ENCODE results near the gene CDPF1.

The CDPF1 gene, protein sequence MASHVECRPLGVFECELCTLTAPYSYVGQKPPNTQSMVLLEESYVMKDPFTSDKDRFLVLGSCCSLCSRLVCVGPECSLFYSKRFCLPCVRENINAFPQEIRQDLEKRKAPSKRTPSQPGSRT

DNA sequence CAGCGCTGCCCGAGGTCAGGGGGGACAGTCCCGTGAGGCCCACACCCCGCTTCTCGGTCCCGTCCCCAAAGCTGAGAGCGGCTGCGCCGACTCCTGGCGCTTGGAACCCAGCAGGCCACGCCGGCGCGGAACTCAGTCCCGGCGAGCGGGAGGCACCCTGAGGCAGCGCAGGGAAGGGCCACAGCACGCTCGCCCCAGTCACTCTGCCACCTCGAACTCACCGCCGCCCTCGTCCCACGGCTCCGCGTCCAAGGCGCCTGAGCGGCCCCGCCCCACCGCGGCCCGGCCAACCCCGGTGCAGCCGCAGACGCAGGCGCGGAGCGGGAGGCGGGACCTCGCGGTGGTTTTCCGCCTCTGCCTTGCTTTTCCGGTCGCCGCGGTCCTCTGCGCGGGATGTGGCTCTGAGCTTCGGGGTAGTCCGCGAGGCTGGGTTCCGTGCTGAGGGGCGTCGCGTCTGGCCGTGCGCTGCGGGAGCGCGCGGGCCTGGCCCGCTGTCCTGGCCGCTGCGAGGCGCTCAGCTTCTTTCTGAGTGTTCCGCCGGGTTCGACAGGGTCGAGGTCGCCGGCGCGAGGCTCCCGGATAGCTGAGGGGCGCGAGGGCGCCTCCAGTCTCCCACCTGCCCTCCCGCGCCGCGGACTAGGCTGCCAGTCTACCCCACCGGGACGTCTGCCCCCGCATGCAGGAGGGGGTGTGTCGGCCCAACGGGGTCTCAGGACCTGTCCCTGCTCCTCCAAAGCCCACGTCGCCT lies at the start of gene CDPF1:
Gene CDPF1 (minus strand): TSS at position 259 of the 748 bp plus-strand sequence. CDS start 2,009 bp downstream, outside the sequence.
- DNase-seq = peak; percentile 69

DNA sequence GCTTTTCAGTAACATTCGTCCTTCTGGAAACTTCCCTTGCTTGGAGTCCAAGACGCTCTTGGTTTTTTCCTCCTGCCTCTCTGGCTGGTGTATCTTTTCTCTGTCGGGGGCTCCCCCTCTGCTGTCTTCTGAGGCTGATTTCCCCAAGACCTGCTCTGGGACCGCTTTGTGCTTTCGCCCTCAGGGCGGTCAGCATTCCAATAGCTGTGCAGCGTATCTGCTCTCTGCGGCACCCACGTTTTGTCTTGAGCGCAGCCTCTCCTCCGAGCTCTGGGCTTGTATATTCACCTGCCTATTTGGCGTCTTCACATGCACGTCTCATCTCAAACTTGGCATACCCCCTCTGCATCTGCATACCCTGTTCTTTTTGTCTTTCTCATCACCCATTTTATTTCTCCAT lies 49.0 kb upstream of the CDPF1 start:
- no peak for DNase-seq

DNA sequence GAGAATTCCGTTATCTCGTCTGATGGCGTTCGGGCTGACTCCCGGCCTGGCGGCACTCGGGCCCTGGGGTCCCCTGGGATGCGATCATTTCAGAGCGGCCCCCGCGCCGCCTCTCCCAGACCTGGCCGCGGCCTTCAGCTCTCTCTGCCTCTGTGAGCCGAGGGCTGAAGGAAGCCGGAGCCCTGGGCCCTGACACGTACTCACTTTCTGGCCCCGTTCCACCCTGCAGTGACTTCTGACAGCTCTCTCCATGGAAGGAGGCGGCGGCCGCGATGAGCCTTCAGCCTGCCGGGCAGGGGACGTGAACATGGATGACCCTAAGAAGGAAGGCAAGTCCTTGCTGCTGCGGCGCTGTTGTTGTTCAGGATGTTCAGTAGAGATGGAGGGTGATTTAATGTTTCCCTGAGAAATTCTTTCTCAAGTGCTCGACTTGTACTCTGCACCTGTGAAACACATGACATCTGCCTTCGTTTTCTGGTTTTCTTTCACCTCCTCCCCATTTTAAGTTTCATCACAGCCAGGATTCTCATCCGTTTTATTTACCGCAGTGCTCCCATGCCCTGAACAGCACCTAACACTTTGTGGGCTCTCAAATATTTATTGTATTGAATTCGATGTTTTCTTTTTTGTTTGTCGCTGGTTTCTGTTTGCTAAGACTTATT lies 47.2 kb upstream of the CDPF1 start:
- no peak for DNase-seq

DNA sequence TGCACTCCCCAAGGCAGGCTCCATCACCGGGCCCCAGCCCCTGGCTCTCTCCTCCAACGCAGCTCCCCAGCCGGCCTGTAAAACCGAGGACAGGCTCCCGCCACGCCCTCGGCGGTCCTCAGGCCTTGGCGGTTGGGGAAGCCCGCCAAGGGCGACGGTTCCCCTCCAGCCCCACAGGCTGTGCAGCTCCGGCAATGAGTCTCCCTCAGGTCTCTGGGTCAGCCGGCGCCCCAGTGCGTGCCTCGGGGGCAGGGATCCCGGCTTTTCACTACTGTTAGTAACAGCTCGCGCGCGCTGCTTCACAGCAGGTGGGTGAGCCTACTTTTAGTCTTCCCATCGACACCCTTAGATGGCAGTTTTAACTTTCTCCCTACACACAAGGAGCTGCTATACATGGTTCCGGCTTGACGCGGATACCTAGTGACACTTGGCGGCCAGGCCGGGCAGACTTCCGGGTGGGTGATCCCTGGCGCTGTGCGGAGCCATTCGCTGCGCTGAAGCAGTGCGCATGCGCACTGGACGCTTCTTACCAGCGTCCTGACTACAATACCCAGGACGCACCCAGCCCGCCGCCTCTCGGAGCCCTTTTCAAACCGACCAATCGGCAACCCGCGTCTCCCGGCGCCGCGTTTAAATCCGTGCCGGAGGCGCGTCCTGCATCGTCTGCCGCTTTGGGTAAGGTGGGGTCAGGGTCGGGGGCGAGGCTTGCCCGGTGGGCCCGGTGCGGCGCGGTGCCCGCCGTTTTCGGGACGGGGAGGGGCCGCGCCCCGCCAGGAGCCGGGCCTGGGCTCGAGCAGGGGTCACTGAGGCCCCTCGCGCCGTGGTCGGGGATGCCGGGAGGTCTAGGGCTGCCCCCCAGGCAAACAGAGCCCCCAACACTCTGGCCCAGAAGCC lies 46.4 kb upstream of the CDPF1 start, which contains the start of gene GTSE1:
Gene GTSE1 (plus strand): TSS at position 614 of the 894 bp plus-strand sequence. CDS start 531 bp downstream, outside the sequence.
- DNase-seq = peak; percentile 87

DNA sequence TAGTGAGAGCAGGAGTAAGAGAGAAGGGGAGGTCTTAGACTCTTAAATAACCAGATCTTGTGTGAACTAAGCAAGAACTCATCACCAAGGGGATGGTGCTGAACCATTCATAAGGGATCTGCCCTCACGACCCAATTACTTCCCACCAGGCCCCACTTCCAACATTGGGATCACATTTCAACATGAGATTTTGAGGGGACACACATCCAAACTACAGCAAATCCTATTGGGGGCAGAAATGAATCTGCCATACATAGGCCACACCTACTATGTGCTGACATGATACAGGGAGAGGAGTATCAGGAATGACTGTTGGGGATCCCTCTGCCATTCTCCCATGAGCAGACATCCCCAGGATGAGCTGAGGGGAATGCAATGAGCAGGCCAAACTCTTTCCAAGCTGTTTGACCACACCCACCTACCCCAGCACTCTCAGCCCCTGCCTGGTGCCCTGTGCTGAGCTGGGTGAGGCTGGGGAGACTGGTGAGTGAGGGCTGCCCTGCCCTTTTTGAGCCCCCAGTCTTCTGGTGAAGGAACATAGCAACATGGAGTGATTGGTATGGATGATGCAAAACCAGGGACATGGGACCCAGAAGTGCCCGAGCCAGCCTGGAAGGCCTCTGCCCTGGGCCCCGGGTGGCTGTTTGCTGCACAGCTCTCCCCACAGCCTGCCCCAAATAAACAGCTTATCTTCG lies 45.3 kb upstream of the CDPF1 start:
- DNase-seq = no peak

DNA sequence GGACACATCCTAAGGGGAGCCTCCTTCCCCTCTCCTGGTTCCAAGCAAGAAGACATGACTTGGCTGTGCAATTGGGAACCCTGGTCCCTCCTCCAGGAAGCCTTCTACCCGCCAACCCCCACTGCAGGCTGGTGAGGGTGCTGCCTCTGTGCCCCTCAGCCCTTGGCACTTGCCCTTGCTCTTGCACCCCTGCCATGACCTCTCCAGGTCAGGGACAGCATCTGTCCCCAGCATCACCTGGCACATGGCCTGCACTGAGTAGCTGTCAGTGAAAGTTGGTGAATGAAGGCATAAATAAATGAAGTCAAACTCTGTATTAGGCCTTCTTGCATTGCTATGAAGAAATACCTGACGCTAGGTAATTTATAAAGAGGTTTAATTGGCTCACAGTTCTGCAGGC lies 44.7 kb upstream of the CDPF1 start:
- no peak for DNase-seq

DNA sequence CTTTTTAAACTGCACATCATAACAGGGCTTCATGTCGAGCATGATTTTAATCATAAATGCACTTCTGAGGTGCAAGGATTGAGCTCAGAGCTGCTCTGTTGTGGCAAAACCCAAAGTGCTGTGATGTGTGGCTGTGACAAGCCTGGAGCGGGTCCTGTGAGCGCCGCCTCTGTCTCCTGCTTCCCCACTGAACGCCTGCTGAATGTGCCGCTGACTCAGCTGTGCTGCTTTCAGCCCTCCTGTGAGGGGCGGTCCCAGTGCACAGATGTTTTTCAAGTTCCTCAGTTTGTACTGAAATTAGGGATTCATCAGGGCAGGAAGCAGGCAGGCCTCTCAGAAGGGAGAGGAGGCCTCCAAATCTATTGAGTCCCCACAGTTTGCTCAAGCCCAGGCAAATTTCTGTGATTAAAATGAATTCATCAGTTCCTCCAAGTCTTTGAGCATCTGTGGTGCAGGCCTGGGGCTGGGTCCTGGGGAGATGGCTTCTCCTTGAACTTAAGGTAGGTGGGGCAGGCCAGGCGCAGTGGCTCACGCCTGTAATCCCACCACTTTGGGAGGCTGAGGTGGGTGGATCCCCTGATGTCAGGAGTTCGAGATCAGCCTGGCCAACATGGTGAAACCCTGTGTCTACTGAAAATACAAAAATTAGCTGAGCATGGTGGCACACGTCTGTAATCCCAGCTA lies 43.6 kb upstream of the CDPF1 start:
- DNase-seq = peak; percentile 51

DNA sequence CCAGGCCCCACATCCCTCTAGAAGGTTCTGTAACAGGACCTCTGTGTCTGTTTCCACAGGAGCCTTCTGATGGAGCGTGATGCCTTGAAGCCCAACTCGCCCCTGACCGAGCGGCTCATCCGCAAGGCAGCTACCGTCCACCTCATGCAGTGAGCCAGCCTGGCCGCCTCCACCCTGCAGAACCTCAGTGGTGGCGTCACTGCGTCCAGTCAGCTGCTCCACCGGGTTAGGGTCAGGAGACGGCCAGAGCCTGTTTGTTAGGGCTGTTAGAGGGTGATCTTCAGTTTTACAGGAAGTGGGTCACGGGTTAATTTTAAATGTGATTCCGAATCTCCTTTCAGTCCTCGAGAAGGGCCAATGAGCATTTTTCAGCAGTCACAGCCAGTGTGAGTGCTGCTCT lies 42.6 kb upstream of the CDPF1 start:
- no peak for DNase-seq

DNA sequence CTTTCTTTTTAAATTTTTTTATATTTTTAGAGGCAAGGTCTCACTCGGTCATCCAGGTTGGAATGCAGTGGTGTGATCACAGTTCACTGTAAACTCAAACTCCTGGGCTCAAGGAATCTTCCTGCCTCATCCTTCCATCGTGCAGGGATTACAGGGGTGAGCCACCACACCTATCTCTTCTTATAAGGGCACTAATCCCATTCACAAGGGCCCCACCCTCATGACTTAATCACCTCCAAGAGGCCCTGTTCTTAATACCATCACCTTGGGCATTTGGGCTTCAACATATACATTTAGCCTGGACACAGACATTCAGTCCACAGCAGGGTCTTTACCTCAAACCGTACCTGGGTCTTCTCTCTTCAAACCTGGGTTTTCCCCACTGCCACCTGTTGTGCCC lies 42.1 kb upstream of the CDPF1 start:
- no peak for DNase-seq

DNA sequence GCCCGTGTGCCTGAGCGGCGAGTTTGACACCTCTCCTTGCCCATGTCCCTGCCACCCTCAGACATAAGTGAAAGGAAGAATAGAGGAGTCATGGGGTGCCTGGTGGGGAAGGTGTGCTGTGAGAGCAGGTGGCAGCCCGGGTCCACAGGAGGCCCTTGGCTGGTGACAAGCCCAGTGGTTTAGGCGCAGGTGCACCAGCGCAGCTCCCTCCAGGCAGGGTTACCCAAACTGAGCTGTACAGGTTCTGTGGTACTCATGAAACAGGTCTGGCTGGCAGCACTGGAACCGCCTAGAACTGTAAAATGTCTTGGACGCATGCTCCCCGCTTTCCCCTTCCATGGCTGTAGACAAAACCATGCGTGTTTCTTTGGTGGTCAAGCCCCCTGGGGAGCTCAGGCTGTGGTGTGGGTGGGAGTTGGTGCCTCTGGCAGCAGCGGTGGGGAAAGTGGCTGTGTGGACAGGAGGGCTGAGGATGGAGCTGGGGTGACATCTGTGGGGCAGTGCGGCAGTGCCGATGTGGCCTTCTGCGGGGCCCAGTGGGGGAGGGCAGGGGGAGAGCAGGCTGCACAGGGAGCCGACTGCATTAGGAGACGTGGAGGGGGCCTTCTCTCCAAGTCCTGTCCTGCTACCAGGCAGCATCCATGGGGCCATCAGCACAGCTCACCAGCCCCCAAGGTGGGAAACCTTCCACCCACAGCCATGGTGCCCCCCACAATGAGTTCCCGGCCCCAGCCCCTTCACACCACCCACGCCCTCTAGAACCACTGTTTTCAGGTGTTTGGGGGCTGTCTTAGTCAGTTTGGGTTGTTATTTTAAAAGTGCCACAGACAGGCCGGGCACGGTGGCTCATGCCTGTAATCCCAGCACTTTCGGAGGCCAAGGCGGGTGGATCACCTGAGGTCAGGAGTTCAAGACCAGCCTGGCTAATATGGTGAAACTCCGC lies 41.0 kb upstream of the CDPF1 start:
- DNase-seq = no peak

DNA sequence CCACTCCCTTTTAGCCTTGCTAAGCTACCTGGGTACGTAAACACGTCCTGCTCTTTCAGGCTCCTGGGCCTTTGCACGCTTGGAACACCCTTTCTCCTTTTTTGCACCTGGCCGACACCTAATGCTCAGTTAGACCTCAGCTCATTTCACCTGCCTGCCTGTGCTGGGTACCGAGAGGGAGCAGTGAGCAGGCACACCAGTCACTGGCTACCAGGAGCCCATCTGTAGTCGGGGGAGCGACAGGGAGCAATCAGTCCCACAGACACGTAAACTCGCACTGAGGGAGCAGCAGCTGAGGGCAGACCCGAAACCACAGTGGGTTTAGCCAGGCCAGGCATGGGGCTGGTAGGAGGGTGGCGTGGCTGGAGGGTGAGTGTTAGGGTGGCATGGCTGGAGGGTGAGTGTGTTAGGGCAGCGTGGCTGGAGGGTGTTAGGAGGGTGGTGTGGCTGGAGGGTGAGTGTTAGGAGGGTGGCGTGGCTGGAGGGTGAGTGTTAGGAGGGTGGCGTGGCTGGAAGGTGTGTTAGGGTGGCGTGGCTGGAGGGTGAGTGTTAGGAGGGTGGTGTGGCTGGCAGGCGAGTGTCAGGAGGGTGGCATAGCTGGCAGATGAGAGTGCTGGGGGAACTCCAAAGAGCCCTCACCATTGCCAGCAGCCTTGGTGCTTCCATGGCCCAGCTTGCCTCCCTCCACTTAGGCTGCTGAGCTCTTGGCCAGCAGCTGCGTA lies 40.2 kb upstream of the CDPF1 start:
- no peak for DNase-seq

DNA sequence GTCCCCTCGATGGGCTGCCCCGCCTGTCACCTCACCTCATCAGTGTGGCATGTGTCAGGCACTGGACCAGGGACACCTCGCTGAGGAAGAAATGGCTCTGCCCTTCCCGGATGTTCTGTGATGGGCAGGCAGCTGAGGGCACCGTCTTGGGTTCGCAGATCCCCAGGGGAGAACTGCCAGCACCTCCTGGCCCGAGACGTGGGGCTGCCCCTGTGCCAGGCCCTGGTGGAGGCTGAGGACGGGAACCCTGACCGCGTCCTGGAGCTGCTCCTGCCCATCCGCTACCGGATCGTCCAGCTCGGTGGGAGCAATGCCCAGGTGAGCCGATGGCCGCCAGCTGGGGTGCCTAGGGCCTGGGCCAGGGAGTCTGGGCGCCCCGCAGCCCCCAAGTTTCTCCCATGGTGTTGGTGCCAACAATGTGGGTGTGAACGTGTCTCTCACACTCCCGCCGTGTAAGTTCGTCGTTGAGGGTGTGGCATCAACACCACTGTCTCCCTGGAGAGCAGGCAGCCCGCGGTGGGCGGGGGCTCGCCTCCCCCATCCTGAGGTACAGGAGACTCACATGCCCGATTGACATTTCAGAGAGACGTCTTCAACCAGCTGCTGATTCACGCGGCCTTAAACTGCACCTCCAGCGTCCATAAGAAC lies 39.3 kb upstream of the CDPF1 start:
- no peak for DNase-seq

DNA sequence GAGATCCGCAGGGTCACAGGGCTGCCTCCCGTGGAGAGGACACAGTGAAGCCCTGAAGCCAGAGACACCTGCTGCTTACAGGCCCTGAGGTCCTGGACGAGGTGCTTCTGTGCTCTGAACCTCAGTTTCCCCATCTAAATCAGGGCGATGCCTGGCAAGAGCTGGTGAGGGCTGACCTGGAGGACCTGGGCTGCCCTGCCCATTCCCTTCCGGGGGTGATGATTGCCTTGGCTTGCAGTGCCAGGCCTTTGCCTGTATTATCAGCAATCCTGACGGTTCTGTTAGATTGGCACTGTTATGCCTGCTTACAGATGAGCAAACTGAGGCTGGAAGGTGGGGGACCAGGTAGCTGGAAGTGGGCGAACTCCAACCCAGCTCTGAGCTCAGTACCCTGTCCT lies 38.8 kb upstream of the CDPF1 start:
- no peak for DNase-seq

DNA sequence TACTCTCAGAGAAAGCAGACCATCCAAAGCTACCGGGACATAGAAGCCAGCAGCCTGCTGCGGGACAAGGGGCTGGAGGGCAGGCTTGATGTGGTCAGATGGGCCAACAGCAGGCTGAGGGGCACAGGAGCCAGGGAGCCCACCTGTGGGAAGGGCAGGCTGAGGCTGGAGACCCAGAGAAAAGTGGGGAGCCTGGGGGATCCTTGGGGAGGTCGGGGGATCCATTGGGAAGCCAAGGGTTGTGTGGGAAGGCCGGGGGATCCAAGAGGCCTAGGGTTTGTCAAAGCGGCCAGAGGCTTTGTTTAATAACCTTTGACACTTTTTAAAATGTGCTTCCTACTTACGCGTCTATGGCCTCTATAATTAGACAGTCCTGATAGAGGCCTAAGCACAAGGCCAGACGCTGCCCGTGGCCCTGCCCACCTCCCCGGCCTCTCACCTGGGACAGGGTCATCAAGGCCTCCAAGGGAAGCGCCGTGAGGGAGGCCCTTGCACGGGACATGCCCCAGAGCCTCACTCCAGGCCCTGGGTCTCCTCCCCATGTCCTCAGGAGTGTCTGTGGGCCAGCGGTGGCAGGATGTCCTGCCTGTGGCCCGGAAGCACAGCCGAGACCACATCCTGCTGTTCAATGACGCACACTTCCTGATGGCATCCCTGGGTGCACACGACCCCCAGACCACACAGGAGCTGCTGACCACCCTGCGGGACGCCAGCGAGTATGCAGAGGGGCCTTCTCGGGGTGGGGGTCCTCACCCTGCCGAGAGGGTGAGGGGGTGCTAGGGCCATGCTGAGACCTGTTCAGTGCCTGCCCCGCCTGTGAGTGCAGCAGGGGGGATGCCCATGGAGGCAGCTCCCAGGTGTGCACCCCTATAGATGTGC lies 38.0 kb upstream of the CDPF1 start:
- no peak for DNase-seq

DNA sequence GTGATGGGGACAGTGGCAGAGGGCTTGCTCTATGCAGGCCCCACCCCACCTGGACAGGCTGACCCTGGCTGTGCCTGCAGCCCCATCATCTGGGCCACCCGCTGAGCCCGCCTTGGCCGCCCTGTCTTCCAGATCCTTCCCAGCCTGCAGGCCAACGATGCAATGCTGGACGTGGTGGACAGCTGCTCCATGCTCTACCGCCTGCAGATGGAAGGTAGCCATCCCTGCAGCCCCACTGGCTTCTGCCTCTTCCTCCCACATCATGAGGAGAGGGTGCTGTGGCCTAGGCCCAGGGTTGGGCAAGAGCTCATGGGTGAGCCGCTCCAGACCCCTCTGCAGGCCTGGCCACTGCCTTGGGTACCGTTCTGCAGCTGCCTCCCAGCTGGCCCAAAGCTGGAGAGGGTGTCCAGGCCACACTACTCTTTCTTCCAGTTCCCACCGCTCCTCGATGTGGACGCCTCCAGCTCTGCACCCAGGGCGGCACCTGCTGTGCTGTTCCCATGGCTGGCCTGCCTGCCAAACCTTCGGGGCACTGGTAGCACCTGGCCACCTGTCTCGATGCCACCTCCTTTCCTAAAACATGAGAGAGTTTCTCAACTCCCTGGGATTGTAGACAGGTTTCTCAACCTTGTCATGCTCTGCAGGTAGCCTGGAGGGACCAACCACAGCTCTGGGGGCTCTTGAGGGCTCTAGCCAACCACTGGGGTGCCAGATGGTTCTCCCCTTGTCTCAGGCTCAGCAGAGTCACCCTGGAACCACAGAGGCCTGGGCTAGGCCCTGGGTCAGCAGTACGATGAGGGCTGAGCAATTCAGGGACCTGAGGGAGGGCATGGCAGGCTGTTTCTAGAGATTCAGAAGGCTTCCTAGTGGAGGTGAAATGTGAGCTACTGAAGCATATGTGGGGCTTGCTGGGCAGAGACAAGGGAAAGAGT lies 37.1 kb upstream of the CDPF1 start:
- DNase-seq = no peak

DNA sequence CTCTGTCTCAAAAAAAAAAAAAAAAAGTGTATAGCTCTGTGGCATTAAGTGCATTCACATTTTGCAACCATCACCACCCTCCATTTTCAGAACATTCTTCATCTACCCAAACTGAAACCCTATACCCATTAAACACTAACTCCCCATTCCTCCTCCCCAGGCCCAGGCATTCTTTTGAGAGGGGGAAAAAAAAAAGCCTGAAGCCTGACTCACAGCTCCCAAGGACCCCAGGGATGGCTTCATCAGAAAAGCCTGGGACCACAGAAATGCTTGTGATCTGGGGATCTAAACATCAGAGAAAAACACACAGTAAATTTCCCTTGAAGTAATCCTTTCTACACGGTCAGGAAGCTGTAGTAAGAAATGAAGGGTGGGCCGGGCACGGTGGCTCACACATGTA lies 35.9 kb upstream of the CDPF1 start:
- DNase-seq = no peak
